H9 (cell line): ENCODE measurements around the gene CFAP45. TPM values are rescaled to one million over a fixed set of nuclear protein-coding genes. Genes with fewer than 3 reads are reported as not detected.
A peak's percentile ranks its signal among the peaks of the same experiment; 100 is the strongest.

Source experiments
- DNase-seq: peaks from one replicate; pipeline ENCODE4 v3.0.0-alpha.2; 2017
- H2AFZ ChIP-seq: one replicate; pipeline ENCODE4 v1.6.1; 2013; ENCODE audit warnings: mild to moderate bottlenecking, low read length, control low read depth, moderate library complexity
- H2AK5ac ChIP-seq: 2 replicates; pipeline ENCODE4 v1.6.1; 2013; ENCODE audit warnings: low read length, control low read depth, mixed read lengths; ENCODE audit not compliant: insufficient read length
- H2BK120ac ChIP-seq: one replicate; pipeline ENCODE4 v1.6.1; 2013; ENCODE audit warnings: low read depth, mild to moderate bottlenecking, low read length, control low read depth, inconsistent platforms; ENCODE audit not compliant: poor library complexity, severe bottlenecking
- H2BK12ac ChIP-seq: 2 replicates; pipeline ENCODE4 v1.6.1; 2013; ENCODE audit warnings: low read length, control low read depth, mixed read lengths, low read depth; ENCODE audit not compliant: insufficient read length
- H2BK15ac ChIP-seq: 2 replicates; pipeline ENCODE4 v1.6.1; 2013; ENCODE audit warnings: low read depth, low read length, control low read depth
- H2BK20ac ChIP-seq: one replicate; pipeline ENCODE4 v1.6.1; 2013; ENCODE audit warnings: low read depth, mild to moderate bottlenecking, low read length, control low read depth, inconsistent platforms; ENCODE audit not compliant: poor library complexity, severe bottlenecking
- H2BK5ac ChIP-seq: 2 replicates; pipeline ENCODE4 v1.6.1; 2013; ENCODE audit warnings: low read length, control low read depth, mixed read lengths; ENCODE audit not compliant: insufficient read length
- H3K14ac ChIP-seq: 2 replicates; pipeline ENCODE4 v1.6.1; 2013; ENCODE audit warnings: low read length, control low read depth; ENCODE audit not compliant: insufficient read depth
- H3K18ac ChIP-seq: 2 replicates; pipeline ENCODE4 v1.6.1; 2013; ENCODE audit warnings: low read depth, mild to moderate bottlenecking, mixed read lengths, low read length, control low read depth; ENCODE audit not compliant: insufficient read length
- H3K23ac ChIP-seq: 2 replicates; pipeline ENCODE4 v1.6.1; 2013; ENCODE audit warnings: low read length, control low read depth, mixed read lengths, low read depth; ENCODE audit not compliant: insufficient read length
- H3K23me2 ChIP-seq: 2 replicates; pipeline ENCODE4 v1.6.1; 2013; ENCODE audit warnings: low read depth, mild to moderate bottlenecking, mixed read lengths, low read length, control low read depth; ENCODE audit not compliant: insufficient read length, poor library complexity, severe bottlenecking
- H3K27ac ChIP-seq: 2 replicates; pipeline ENCODE4 v1.5.1; 2013; ENCODE audit warnings: low read length, control low read depth, mixed read lengths, low read depth; ENCODE audit not compliant: insufficient read length
- H3K27me3 ChIP-seq: 2 replicates; pipeline ENCODE4 v1.6.1; 2013; ENCODE audit warnings: low read length, control low read depth, inconsistent platforms; ENCODE audit not compliant: insufficient read depth
- H3K4ac ChIP-seq: 2 replicates; pipeline ENCODE4 v1.6.1; 2013; ENCODE audit warnings: low read depth, mild to moderate bottlenecking, control low read depth, inconsistent platforms, low read length, moderate library complexity
- H3K4me1 ChIP-seq: 2 replicates; pipeline ENCODE4 v1.6.1; 2013; ENCODE audit warnings: low read length, control low read depth, inconsistent platforms; ENCODE audit not compliant: insufficient read depth
- H3K4me2 ChIP-seq: 2 replicates; pipeline ENCODE4 v1.6.1; 2013; ENCODE audit warnings: low read length, control low read depth, mixed read lengths; ENCODE audit not compliant: insufficient read length, insufficient read depth
- H3K56ac ChIP-seq: 2 replicates; pipeline ENCODE4 v1.6.1; 2013; ENCODE audit warnings: low read depth, mild to moderate bottlenecking, mixed read lengths, low read length, control low read depth; ENCODE audit not compliant: insufficient read length
- H3K79me1 ChIP-seq: 2 replicates; pipeline ENCODE4 v1.6.1; 2013; ENCODE audit warnings: low read depth, mild to moderate bottlenecking, moderate library complexity, low read length, control low read depth, inconsistent platforms; ENCODE audit not compliant: insufficient read depth, poor library complexity, severe bottlenecking
- H3K79me2 ChIP-seq: 2 replicates; pipeline ENCODE4 v1.6.1; 2013; ENCODE audit warnings: low read length, control low read depth, inconsistent platforms; ENCODE audit not compliant: insufficient read depth
- H3K9ac ChIP-seq: 2 replicates; pipeline ENCODE4 v1.6.1; 2013; ENCODE audit warnings: low read length, control low read depth, mixed read lengths; ENCODE audit not compliant: insufficient read length; ENCODE audit errors: extremely low read depth
- H3K9me3 ChIP-seq: one replicate; pipeline ENCODE4 v1.6.1; 2013; ENCODE audit warnings: low read depth, low read length, inconsistent platforms; ENCODE audit not compliant: control insufficient read depth
- H3T11ph ChIP-seq: one replicate; pipeline ENCODE4 v1.6.1; 2013; ENCODE audit warnings: mild to moderate bottlenecking, low read length, control low read depth, inconsistent platforms
- H4K20me1 ChIP-seq: one replicate; pipeline ENCODE4 v1.6.1; 2013; ENCODE audit not compliant: control insufficient read depth, insufficient read length, insufficient read depth
- H4K5ac ChIP-seq: 2 replicates; pipeline ENCODE4 v1.6.1; 2013; ENCODE audit warnings: low read depth, mild to moderate bottlenecking, mixed read lengths, low read length, control low read depth; ENCODE audit not compliant: insufficient read length
- H4K8ac ChIP-seq: replicated peaks from 2 replicates; pipeline ENCODE4 v1.6.1; 2013; ENCODE audit warnings: low read length, control low read depth, mixed read lengths, low read depth; ENCODE audit not compliant: insufficient read length
- H4K91ac ChIP-seq: 2 replicates; pipeline ENCODE4 v1.6.1; 2013; ENCODE audit warnings: low read depth, mild to moderate bottlenecking, moderate library complexity, mixed read lengths, low read length, control low read depth; ENCODE audit not compliant: insufficient read length
- H3K27ac Mint-ChIP-seq, 3 experiments: 2 replicates in 2 of 3; 3 replicates in 1 of 3; pipeline ENCODE4 v1.8.0; 2020 to 2021; ENCODE audit warnings: mixed read lengths in 3 of 3, mild to moderate bottlenecking in 1 of 3, moderate library complexity in 1 of 3
- H3K27me3 Mint-ChIP-seq: 2 replicates; pipeline ENCODE4 v1.8.0; 2021; ENCODE audit warnings: low read depth, mild to moderate bottlenecking, moderate library complexity, mixed read lengths
- H3K36me3 Mint-ChIP-seq, 3 experiments: 2 replicates in 2 of 3; 3 replicates in 1 of 3; pipeline ENCODE4 v1.8.0; 2020 to 2021; ENCODE audit warnings: low read depth in 3 of 3, mixed read lengths in 3 of 3; ENCODE audit not compliant: insufficient read depth in 1 of 3
- H3K4me1 Mint-ChIP-seq, 2 experiments: 2 replicates each; pipeline ENCODE4 v1.8.0; 2020; ENCODE audit warnings: mixed read lengths in 2 of 2
- H3K4me3 Mint-ChIP-seq, 2 experiments: 2 replicates in 1 of 2; 3 replicates in 1 of 2; pipeline ENCODE4 v1.8.0; 2020 to 2021; ENCODE audit warnings: mild to moderate bottlenecking in 2 of 2, mixed read lengths in 2 of 2, moderate library complexity in 1 of 2
- H3K9me3 Mint-ChIP-seq, 2 experiments: 2 replicates in 1 of 2; 3 replicates in 1 of 2; pipeline ENCODE4 v1.8.0; 2020; ENCODE audit warnings: mild to moderate bottlenecking in 2 of 2, mixed read lengths in 2 of 2, moderate library complexity in 1 of 2
- WGBS: extraction: QIAGEN DNeasy Blood & Tissue Kit; methylation state at CpG from one replicate; pipeline ENCODE4 v1.1.7; 2013; ENCODE audit warnings: missing lambda C conversion rate, low lambda C conversion rate, mixed read lengths; ENCODE audit not compliant: insufficient read length; ENCODE audit errors: extremely low coverage; 5-methylcytosine and 5-hydroxymethylcytosine counted together
- total RNA-seq: library from RNA; stranded (reverse); gene quantifications from 2 replicates; pipeline ENCODE4 v1.2.1, GENCODE V29; 2021
- TF ChIP-seq, protein P1 (sequence below): fragments of 200-600 bp; sonication (generic); conservative IDR thresholded peaks from 3 replicates; pipeline ENCODE4 v1.8.0; 2021; ENCODE audit warnings: antibody characterized with exemption, mild to moderate bottlenecking

The CFAP45 gene
- total RNA-seq, 1 experiment from 2014 or later, result 0.85 TPM

DNA sequence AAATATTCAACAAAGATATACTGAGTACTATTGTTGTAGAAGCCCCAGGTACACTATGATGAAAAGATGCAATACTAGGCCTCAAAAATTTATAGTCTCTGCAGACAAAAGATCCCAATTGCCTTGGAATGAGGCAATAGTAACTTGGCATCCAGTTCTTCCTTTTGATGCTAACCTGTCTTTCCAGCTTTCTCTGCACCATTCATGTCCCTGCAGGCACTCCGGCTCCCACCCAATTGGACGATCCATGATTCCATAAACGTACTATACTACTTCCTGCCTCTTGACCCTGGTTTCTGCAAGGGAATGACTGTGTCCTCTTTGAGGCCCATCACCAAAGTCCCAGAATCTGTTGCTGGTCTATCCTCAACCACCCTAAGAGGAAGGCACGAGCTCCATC lies 33.4 kb upstream of the CFAP45 start:
- WGBS, result no CpG with 5 or more reads among the region's 4 CpGs
- Histone ChIP-seq H3K18ac (no peak overlapping the region), H3T11ph (no peak overlapping the region), H2AFZ (no peak overlapping the region), H2BK20ac (no peak overlapping the region), H3K23ac (no peak overlapping the region), H2BK15ac (no peak overlapping the region), H2BK120ac (no peak overlapping the region), H2BK5ac (no peak overlapping the region), H4K20me1 (no peaks in the 10 kb centered on the region), H3K4ac (no peak overlapping the region), H2AK5ac (no peak overlapping the region), H3K27me3 (no peaks in the 10 kb centered on the region), H3K14ac (no peak overlapping the region), H4K91ac (no peak overlapping the region), H3K4me2 (no peak overlapping the region), H3K79me2 (no peaks in the 10 kb centered on the region), H3K9ac (no peak overlapping the region), H3K56ac (no peak overlapping the region), H4K8ac (no peak overlapping the region), H3K79me1 (no peaks in the 10 kb centered on the region), H3K23me2 (no peaks in the 10 kb centered on the region), H3K27ac (no peak overlapping the region), H3K4me1 (no peaks in the 10 kb centered on the region; the same call in 1 of the 2 replicates), H3K9me3 (no peaks in the 10 kb centered on the region), H4K5ac (no peak overlapping the region), H2BK12ac (no peak overlapping the region)
- Mint-ChIP-seq H3K27me3 (peaks cover 1% of the 10 kb centered on the region; the same call in 1 of the 2 replicates), H3K4me1 (peaks cover 28 to 31% of the 10 kb centered on the region in 2 experiments), H3K27ac (0 out of 7 replicates have a peak overlapping the region, but pooled peaks of 1 of the 3 experiments have one; percentile 3), H3K4me3 (no peak overlapping the region), H3K36me3 (peaks cover 23 to 31% (median 26%) of the 10 kb centered on the region in 3 experiments), H3K9me3 (no peaks in the 10 kb centered on the region)
- TF ChIP-seq, protein P1, sequence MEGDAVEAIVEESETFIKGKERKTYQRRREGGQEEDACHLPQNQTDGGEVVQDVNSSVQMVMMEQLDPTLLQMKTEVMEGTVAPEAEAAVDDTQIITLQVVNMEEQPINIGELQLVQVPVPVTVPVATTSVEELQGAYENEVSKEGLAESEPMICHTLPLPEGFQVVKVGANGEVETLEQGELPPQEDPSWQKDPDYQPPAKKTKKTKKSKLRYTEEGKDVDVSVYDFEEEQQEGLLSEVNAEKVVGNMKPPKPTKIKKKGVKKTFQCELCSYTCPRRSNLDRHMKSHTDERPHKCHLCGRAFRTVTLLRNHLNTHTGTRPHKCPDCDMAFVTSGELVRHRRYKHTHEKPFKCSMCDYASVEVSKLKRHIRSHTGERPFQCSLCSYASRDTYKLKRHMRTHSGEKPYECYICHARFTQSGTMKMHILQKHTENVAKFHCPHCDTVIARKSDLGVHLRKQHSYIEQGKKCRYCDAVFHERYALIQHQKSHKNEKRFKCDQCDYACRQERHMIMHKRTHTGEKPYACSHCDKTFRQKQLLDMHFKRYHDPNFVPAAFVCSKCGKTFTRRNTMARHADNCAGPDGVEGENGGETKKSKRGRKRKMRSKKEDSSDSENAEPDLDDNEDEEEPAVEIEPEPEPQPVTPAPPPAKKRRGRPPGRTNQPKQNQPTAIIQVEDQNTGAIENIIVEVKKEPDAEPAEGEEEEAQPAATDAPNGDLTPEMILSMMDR, result no peak
- no peak for DNase-seq
